Omental fat pad (tissue), 4 donors: ENCODE data around the gene ATRNL1. TPM values are rescaled to one million over a fixed set of nuclear protein-coding genes. Genes with fewer than 3 reads are reported as not detected.
A peak's percentile ranks its signal among the peaks of the same experiment; 100 is the strongest.

ENCODE experiments used
- ATAC-seq: fragments of 150-250 bp; one replicate; pipeline ENCODE4 v1.9.1; 2016; ENCODE audit warnings: mild to moderate bottlenecking, moderate library complexity; ENCODE audit not compliant: low FRiP score
- DNase-seq: peaks from one replicate; pipeline ENCODE4 v3.0.0-alpha.2; 2019; ENCODE audit warnings: low spot score
- total RNA-seq, 4 donors: library from RNA; depleted of rRNA; stranded (reverse); fragments of >200 nt; gene quantifications; one replicate each; pipeline ENCODE4 v1.1.0, GENCODE V29; 2016
- TF ChIP-seq, protein P1 (sequence below), 3 donors: fragments of 450-650 bp; IDR thresholded peaks; one replicate each; pipeline ENCODE4 v1.5.1; 2016 to 2017; ENCODE audit warnings: antibody characterized with exemption in 3 of 3, mild to moderate bottlenecking in 3 of 3, moderate library complexity in 2 of 3

The ATRNL1 gene
- total RNA-seq, 4 donors from 2014 or later, result 2.5 to 19.0 (median 4.6) TPM

DNA sequence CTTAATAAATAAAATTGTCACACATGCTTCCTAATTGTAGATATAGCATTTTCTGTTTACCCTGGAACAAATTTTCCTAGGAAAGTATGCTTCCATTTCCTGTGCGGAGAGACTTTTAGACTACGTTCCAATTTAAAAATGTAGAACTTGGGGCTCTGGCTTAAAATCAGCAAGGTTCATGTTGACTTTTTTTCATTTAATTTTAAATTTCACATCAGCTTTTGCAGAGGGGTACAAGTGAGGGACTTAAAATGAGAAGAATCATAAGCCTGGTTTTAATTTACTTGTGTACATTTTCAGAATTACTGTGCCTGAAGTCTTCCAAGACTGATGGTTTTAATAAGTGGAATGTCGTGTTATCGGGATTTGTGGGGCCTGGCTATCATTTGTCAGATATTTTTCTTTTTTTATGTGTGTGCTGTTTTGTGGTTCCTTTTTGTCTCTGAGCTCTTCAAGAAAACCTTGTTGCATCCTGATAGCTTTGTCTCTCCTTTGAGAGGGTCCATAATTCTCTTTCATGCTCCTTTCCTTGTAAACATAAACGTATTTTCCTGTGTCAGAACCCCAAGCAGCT, 8.8 kb upstream of the ATRNL1 start:
- ATAC-seq (no peak), DNase-seq (no peak)
- TF ChIP-seq, protein P1, sequence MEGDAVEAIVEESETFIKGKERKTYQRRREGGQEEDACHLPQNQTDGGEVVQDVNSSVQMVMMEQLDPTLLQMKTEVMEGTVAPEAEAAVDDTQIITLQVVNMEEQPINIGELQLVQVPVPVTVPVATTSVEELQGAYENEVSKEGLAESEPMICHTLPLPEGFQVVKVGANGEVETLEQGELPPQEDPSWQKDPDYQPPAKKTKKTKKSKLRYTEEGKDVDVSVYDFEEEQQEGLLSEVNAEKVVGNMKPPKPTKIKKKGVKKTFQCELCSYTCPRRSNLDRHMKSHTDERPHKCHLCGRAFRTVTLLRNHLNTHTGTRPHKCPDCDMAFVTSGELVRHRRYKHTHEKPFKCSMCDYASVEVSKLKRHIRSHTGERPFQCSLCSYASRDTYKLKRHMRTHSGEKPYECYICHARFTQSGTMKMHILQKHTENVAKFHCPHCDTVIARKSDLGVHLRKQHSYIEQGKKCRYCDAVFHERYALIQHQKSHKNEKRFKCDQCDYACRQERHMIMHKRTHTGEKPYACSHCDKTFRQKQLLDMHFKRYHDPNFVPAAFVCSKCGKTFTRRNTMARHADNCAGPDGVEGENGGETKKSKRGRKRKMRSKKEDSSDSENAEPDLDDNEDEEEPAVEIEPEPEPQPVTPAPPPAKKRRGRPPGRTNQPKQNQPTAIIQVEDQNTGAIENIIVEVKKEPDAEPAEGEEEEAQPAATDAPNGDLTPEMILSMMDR (IDR thresholded peaks at IDR 0.05), result no peak

GRCh38 chr10:115091161-115091560, 2.0 kb upstream of the ATRNL1 start:
- DNase-seq (no peak), ATAC-seq (no peak)
- TF ChIP-seq, protein P1 (IDR thresholded peaks at IDR 0.05), result no peak

DNA sequence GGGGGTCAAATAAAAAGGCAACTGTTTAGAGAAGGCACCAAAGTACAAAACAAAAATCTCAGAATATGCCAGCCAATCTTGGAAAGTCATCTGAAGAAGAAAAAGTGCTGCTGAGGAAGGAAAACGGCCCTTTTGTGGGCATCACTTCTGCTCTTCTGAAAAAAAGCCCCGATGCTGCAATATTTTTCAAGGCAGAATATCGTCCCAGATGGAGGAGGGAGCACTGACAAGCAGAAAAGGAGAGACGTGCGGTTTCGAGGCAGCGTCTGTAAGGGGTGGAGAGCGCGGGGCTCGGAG, 959 bp upstream of the ATRNL1 start:
- DNase-seq (no peak), ATAC-seq (peak; percentile 20)
- TF ChIP-seq, protein P1 (IDR thresholded peaks at IDR 0.05), result no peak

DNA sequence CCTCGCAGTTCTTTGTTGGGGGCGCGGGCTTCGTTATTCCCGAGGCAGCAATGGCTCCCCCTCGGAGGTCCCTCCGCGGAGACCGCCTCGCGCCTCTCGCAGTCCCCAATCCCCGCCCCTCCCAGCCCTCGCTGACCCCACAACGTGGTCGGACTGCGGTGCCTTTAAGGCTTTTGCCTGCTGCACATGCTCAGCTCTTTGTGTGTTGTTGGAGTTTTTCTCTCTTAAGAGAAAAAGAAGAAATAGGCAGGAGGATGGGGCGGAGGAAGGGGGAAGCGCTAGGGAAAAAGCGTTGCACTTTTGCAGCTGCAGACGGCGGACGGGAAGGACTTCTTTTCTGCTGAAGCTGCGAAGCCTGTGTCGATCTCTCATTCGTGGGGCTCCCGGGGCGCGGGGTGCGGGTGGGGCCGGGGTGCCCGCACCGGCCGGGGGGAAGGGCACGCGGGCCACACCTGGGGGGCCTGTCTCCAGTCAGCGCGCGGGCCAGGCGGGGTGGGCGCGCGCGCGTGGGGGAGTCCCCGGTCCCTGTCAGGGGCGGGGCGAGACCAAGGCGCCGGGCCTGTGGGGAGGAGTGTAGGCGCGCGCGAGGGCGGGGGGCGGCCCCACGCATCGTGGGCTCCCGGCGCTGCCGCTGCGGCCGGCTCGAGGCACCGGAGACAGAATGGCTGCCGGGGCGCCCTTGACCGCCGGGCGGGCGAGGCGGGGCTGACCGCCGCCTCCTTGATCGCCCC, 445 bp upstream of the ATRNL1 start:
- DNase-seq, result no peak
- TF ChIP-seq, protein P1 (IDR thresholded peaks at IDR 0.05), result no peak
- peak; percentile 96 for ATAC-seq

DNA sequence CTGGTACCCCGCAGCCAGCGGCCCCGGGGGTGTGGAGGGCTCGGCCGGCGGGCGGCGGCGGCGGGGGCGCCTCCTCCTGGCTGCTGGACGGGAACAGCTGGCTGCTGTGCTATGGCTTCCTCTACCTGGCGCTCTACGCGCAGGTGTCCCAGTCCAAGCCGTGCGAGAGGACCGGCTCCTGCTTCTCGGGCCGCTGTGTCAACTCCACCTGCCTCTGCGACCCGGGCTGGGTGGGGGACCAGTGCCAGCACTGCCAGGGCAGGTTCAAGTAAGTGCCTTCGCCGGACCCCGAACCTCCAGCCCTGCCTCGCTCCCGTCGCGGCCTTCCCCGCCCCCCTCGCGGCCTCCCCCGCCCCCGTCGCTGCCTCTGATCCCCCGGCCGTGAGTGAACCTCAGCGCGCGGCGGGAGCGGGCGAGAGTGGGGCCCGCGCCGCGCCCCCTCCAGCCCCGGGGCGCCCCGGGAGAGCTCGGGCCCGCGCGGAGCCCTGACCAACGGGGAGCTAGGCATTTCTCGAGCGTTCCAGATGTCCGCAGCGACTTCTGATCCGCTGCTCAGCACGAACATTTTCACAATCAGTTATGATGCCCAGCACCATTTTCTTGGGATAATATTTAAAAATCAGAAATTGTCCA, 727 bp downstream of the ATRNL1 start:
- no peak for DNase-seq
- TF ChIP-seq, protein P1 (IDR thresholded peaks at IDR 0.05), result no peak
- ATAC-seq, result peak; percentile 51

DNA sequence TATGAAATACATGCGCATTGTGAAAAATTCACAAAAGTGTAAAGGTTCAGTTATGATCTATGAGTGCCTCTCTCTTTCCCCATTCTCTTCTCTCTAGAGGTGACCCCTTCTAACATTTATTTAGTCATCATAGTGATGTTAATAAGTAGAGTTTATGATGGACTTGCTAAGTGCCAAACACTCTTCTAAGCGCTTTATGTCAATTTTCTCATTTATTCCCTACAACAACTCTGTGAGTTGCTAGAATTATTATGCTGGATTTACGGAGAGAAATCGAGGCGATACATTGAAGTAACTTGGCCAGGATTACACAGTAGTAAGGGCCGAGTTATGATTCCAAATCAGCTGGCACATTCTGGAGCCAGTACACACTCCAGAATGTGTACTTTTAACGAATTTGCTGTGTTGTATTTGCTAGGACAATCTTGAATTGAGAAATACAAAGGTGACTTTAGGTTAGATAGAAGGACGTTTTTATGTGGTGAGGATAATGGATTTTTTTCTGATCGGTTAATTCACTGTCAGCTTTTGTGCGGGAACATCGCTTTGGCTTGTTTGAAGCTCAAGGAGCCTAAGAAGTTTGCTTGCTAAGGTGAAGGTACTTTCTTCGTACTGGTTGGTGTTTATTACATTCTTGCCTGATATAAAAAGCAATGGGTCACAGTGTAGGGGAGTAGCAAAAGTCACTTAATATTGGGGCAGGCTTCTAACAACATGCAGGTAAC, 1.4 kb downstream of the ATRNL1 start:
- no peak for DNase-seq

More for the DNA sequence above, 1.4 kb downstream of the ATRNL1 start:
- no peak for ATAC-seq
- TF ChIP-seq, protein P1 (IDR thresholded peaks at IDR 0.05), result no peak
